Measurements from ENCODE around the gene FOXK1.
"Not testable (repeated sequence)": the region's sequence is repeated elsewhere in the genome, so short reads cannot be mapped to it uniquely, and the experiment has no call there.

The FOXK1 gene

DNA sequence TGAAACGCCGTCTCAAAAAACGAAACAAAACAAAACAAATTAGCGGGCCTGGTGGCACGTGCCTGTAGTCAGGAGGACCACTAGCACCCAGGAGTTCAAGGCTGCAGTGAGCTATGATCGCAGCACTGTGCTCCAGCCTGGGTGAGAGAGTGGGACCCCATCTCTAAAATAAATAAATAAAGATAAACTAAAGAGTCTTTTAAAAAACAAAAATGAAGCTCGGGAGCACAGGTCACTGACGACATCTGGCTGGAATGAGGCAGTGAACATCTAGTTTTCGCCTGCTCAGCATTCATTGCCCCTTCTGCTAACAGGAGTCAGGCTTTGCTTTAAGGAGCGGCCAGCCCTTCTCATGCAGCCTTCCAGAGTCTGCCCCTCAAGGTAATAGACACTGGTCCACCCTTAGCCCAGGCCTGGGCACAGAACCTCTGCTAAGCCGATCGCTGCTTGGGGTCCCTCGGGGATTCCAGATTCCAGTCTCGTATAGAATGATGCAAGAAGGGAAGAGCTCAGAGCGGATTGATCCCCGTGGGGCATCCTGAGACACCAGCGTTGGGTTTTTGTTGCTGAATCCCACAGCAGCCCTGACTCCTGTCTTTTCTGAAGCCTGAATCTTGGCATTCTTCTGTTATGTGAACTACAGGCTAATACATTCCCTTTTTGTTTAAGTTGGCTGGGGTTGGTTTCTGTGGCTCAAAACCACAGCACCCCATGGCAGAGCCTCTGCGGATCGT, 14.2 kb upstream of the FOXK1 start:
- no peak for DNase-seq

DNA sequence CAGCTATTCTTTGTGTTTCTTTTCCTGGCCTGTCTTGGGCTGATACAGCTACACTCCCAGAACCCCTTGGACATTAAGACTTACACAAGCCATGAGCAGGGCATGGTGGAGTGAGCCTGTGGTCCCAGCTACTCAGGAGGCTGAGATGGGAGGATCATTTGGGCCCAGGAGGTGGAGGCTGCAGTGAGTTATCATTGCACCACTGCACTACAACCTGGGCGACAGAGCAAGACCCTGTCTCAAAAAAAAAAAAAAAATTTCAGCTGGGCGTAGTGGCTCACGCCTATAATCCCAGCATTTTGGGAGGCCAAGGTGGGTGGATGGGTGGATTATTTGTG, 13.6 kb upstream of the FOXK1 start:
- no peak for DNase-seq

DNA sequence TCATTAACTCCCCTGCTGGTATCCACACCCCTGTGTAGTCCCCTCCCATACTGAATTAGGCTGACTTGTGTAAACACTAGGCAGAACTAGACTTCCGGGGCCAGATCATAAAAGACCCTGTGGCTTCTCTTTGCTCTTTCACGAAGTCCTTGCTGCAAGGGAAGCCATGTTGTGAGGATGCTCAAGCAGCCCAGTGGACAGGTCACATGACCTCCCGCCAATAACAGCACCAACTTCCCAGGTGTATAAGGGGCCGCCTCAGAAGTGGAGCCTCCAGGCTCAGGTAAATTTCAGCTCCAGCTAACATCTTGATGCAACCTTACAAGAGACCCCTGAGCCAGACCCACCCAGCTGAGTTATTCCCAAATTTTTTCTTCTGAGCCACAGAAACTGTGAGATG, 11.3 kb upstream of the FOXK1 start:
- DNase-seq: no peak

DNA sequence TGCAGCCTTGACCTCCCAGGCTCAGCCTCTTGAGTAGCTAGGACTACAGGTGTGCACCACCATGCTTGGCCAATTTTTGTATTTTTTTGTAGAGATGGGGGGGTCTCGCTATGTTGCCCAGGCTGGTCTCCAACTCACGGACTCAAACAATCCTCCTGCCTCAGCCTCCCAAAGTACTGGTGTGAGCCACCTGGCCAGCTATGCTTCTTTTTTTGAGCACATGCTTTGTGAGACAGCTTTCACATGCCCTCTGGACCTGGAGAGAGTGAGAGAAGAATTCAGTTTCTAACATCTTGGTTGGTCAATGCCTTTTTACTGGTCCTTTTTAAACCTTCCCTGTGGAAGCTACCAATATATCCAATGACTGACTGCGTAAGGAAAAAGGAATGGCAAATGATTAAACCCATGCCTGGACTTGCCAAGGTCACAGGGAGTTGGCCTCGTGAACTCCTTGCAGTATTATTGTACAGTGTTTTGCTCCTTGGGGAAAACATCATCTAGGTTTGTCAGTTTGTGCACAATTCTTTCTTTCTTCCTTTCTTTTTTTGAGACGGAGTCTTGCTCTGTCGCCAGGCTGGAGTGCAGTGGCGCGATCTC, 6.2 kb upstream of the FOXK1 start:
- no peak for DNase-seq

DNA sequence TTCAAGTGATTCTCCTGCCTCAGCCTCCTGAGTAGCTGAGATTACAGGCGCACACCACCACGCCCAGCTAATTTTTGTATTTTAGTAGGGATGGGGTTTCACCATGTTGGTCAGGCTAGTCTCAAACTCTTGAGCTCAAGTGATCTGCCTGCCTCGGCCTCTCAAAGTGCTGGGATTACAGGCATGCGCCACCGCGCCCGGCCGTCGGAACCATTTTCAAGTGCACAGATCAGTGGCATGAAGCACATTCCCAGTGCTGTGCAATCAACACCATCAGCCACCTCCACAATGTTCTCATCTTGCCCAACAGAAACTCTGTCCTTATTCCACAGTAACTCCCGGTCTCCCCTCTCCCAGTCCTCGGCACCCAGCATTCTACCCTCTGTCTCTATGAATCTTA, 4.6 kb upstream of the FOXK1 start:
- DNase-seq: not testable (repeated sequence)

DNA sequence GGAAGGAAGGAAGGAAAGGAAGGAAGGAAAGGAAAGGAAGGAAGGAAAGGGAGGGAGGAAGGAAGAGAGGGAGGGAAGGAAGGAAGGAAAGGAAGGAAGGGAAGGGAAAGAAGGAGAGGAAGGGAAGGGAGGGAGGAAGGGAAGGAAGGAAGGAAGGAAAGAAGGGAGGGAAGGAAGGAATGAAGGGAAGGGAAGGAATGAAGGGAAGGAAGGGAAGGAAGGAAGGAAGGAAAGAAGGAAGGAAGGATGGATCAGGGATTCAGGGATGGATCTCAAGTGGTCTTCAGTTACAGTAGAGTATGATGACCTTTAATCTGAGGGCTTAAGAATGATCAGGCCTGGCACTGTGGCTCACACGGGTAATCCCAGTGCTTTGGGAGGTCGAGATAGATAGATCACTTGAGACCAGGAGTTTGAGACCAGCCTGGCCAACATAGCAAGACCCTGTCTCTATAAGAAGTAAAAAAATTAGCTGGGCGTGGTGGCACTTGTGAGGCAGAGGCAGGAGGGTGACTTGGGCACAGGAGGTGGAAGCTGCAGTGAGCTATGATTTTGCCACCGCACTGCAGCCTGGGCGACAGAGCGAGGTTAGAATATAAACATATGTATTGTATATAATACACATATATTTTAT, 760 bp upstream of the FOXK1 start:
- DNase-seq: no peak

DNA sequence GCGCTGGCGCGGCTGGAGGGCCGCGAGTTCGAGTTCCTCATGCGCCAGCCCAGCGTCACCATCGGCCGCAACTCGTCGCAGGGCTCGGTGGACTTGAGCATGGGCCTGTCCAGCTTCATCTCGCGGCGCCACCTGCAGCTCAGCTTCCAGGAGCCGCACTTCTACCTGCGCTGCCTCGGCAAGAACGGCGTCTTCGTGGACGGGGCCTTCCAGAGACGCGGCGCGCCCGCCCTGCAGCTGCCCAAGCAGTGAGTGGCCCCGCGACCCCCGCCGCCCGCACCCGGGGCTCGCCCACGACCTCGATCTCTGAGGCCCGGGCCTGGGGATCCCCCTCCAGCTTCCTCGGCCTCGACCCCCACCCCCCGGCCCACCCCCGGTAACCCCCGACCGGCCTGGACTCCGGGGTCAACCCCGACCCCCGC, 537 bp downstream of the FOXK1 start:
- peak; percentile 24 for DNase-seq

DNA sequence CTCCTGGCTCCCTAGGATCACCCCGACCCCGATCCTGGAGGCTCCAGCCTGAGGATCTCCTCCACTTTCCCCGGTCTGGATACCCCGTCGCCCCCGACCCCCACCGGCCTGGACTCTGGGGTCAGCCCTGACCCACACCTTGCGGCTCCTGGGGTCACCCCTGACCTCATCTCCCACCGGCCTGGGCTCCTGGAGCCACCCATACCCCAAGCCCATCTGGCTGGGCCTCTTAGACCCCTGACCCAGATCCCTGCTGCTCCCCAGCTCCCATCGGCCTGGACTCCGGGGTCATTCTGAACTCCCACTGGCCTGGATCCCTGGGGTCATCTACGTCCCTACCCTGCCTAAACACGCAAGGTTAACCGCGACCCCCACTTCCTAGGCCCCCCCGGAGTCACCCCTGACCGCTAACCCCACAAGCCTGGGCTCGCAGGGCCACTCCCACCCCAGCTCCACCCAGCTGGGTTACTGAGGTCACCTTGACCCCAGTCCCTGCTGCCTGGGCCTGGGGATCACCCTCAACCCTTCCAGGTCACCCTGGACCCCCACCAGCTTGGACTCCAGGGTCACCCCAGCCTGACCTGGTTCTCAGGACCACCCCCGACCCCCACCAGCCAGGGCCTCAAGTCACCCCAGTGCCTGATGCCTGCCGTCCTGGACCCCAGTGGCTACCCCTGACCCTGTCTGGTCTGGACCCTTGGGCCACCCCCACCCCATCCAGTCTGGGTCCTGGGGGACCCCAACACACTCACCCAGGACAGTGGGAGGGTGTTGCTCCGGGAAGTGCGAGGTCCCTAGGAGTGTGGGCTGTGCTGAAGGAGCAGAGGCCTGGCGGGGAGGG, 1.2 kb downstream of the FOXK1 start:
- DNase-seq: peak; percentile 3

DNA sequence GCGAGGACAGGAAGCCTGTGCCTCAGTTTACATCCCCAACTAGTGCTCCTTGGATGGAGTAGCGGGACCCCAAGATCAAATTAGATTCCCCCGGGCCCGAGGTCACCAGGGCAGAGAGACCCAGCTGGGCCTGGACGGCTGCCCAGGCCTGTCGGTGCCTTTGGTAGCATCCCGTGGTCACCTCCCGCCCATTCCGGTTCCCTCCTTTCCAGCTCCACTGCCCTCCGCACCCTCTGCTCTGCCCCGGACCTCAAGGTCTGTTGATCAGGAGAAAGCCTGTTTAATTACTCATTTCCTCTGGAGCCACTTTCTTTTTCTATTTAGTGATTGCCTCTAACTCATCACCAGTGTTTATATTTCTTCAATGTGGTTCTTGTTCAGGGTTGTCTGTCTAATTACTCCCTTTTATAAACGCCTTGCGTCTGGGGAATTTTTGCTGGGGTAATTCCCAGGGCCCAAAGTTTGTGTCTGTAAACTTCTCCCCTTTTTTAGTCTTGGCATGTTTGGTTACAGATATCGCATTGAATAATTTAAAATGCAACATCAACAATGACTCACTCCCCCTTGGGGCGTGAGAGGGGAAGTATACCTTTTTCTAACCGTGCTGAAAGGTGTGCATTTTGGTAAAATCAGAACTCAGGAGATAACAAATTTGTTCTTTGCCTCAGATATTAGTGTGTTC, 1.9 kb downstream of the FOXK1 start:
- DNase-seq: peak; percentile 21

DNA sequence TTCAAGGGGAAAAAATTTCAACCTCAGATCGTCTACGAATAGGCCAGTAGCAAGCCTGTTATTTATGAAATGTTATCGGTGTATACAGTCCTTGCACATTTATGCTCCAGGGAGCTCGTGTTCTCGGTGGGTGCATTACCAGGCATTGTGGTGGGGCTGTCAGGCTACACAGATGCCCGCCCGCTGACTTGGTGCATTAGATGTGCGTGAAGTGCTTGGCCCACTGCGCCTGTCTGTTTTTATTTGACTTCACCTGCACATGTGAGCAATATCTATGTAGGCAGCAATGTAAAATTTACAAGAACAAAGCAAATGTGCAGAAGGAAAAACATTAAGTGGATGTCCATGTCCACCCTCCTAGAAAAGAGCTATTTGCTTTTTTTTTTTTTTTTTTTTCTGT, 2.8 kb downstream of the FOXK1 start:
- no peak for DNase-seq

DNA sequence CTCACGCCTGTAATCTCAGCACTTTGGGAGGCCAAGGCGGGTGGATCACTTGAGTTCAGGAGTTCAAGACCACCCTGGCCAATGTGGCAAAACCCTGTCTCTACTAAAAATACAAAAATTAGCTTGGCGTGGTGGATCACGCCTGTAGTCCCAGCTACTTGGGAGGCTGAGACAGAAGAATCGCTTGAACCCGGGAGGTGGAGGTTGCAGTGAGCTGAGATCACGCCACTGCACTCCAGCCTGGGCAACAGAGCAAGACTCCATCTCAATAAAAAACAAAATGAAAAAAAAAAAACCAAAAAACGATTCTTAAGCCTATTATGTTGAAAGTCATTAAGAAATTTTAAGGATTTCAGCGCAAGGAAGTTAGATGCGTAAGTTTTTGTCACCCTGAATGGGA, 3.6 kb downstream of the FOXK1 start:
- not testable (repeated sequence) for DNase-seq

DNA sequence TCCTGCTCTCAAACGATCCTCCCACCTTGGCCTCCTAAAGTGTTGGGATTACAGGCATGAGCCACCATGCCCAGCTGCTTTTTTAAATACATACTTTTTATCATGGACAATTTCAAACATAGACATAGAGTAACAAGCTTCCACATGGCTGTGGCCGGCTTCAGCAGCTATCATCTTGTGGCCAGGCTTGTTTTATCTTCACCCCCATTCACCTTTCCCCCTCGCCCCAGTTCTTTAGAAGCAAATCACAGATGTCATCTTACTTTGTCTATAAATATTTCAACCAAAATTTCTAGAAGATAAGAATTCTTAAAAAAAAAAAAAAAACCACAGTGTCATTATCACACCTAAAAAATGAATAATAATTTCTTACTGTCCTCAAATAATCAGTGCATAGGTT, 5.9 kb downstream of the FOXK1 start:
- DNase-seq: no peak

DNA sequence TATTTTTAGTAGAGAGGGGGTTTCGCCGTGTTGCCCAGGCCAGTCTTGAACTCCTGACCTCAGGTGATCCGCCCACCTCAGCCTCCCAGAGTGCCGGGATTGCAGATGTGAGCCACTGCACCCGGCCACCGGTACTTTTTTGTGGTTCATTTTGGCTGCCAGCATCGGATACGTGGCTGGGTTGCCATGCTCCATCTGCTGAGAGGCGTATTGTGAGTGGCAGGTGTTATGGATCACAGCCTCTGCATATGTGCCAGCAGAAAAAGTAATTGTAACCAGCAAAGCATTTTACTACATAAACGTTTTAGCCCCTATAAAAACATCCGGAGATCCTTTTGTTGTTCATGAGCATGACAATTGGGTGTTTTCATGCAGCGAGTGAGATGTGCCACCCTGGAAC, 7.1 kb downstream of the FOXK1 start:
- DNase-seq: no peak

DNA sequence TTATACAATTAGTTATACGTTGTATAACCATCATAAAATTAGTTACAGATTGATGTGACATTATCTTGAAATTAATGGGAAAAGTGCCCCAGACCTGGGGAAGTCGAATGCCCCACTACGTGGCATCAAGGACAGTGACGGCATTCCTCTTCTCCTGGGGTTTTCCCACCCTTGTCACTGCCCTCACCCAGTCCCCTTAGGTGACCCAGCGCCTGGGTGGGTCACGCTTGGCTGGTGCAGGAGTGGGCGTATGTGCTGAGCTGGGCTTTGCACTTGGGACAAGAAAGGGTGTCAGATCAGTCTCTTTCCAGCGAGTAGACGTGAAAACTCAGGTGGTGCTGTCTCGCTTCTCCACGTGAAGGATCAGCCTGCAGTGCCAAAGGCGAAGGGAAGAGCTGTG, 7.6 kb downstream of the FOXK1 start:
- DNase-seq: no peak

DNA sequence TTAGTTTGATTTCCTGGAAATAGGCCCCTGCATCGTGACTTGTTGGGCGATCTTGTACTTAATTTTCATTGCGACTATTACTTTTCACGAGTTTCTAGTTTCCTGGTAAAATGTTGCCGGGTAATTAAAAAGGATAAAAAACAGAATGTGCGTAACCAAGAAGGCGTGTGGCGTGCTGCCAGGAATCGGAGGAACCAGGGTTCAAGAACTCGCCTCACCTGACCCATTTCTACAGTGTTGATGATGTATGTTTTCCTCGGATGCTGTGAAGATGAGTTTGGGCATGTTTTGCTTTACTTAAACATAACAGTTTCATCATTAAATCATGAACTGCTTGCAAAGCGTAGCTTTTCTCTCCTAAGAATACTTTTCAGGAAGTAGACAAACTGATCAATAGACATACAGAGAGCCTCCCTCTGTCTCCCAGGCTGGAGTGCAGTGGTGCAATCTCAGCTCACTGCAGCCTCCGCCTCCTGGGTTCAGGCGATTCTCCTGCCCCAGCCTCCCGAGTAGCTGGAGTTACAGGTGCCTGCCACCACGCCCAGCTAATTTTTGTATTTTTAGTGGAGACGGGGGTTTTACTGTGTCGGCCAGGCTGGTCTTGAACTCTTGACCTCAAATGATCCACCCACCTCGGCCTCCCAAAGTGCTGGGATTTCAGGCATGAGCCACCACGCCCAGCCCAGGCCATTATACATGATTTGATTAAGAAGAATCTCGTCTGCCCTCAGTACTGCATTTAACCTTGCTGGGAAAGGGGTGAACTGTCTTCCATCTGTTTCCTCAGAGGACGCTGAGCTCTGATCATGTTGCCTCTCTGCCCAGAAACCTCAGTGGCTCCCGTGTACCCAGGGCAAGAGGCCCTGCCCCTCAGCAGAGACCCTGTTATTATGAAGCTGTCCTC, 9.1 kb downstream of the FOXK1 start:
- no peak for DNase-seq

DNA sequence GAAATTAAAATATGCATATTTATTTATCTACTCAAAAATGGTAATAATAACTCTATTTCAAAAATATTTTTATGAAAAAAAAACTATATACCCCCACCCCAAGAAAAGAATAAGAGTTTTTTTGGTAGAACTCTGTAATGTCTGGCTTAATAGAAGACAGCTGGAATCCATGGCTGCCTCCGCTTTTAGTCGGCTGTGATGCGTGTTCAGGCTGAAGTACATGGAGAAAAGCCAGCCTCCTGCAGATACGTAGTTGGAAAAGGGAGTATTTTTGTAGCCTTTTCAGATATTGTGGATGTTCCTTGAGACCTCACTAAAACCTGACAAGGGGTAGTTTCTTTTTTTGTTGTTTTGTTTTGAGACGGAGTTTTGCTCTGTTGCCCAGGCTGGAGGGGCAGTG, 10.0 kb downstream of the FOXK1 start:
- DNase-seq: no peak

DNA sequence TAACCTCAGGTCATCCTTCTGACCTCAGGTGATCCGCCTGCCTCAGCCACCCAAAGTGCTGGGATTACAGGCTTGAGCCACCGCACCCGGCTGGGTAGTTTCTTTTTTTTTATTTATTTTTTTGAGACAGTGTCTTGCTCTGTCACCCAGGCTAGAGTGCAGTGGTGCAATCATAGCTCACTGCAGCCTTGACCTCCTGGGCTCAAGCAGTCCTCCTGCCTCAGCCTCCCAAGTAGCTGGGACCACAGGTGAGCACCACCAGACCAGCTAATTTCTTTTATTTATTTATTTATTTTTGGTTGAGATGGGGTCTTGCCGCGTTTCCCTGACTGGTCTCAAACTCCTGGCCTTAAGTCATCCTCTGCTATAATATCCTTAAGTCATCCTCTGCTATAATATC, 10.5 kb downstream of the FOXK1 start:
- DNase-seq: not testable (repeated sequence)

DNA sequence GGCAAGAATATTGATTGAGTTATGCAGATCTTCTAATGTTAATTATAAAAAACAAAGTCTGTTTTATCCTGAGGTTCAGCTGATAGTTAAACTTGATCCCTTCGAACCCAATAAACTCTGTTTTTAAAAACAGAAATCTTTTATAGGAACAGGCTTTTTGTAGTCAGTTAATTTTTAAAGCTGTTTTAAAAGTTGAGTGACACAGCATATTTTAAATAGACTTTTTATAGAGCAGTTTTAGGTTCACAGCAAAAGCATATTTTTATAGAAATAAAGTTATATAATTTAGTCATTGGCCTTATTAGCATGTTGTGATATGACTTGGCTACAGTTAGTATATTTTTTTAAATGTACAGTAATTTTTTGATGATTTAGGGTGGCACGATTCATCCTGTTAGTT, 11.1 kb downstream of the FOXK1 start:
- no peak for DNase-seq

DNA sequence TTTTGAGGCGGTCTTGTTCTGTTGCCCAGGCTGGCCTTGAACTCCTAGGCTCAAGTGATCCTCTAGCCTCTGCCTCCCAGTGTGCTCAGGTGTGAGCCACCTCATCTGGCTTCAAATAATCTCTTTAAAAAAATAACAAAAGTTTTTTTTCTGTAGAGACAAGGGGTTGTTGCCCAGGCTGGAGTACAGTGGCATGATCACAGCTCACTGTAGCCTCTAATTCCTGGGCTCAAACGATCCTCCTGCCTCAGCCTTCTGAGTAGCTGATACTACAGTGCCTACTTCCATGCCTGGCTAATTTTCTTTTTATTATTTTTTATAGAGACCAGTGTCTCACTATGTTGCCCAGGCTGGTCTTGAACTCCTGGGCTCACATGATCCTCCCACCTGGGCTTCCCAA, 11.7 kb downstream of the FOXK1 start:
- DNase-seq: no peak

DNA sequence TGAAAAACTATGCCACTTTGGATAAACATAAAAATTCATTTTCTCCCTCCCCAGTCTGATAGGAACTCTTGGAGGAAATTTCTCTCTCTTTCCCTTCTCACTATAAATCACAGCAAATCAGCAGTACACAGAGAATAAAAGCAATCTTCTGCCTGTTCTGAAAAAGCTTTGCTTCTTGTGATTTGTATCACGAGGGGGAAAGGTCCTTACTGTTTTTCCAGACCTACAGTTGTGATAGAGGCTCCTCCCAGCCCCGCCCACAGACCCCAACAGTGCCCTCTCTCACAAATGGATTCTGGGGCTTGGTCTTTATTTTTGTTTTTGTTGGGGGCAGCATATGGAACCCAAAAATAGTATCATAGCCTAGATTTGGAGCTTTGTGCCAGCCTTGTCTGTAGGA, 12.2 kb downstream of the FOXK1 start:
- no peak for DNase-seq

DNA sequence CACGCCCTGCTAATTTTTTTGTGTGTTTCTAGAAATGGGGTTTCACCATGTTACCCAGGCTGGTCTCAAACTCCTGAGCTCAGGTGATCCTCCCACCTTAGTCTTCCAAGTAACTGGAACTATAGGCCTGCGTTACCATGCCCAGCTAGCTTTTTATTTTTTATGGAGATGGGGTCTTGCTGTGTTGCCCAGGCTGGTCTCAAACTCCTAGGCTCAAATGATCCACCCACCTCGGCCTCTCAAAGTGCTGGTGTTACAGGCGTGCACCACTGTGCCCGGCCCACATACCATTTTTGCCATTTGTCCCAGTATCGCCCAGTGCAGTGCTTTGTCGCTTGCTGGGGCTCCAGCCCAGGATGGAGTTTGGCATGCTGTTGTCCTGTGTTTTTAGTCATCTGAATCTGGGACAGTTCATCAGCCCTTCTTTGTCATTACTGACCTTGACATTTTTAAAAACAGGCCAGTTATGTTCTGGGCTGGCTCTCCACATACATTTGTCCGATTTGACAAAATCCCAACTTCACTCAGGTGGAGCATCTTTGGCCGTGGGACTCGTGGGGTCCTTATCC, 16.7 kb downstream of the FOXK1 start:
- DNase-seq: no peak

DNA sequence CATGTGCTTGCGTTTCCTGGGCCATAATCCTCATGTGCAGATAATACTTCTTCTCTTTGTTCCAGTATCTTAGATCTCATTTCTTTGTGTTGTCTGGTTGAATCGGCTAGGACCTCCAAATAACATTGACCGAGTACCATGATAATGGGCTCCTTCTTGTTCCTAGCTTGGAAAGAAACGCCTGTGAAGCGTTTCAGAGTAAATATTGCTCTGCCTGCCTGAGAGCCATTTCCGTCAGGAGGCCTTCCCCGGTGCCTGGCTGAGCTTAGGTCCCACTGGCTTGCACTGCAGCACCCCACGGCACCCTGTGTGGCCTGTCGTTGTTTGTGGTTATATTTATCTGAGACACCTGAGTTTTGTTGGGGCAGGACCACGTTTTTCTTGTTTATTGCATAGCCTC, 17.7 kb downstream of the FOXK1 start:
- no peak for DNase-seq
